ENCODE results near the gene NRP1. TPM values are rescaled to one million over a fixed set of nuclear protein-coding genes. Genes with fewer than 3 reads are reported as not detected.

NRP1 gene
- total RNA-seq, 1 experiment from 2014 or later: 3.0 TPM

DNA sequence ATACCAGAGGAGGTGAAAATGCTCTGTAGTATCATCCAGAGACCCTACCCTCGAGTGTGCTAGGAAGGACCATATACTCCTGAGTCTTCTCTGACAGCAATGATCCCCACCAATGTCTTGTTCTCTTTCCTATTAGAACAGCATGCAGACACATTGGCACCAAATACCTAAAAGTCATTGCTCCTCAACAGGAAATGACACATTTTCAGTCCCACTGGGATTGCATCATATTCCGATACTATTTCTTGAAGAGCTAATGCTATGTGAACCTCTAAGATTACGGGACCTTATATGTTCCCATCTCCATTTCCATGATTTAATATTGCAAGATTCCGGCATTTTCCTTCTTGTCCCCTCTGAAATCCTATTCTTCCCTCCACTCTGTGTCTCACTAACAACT is 177.4 kb downstream of the NRP1 start:
- TF ChIP-seq GABPB1 (CRISPR knock-in tag; IDR thresholded peaks at IDR 0.05): peak; percentile 59; the same call in 1 of the 2 replicates
- no peak for TF ChIP-seq HMGA2 (CRISPR knock-in tag; IDR thresholded peaks at IDR 0.05)
- TF ChIP-seq ZNF671 (CRISPR knock-in tag; IDR thresholded peaks at IDR 0.05): no peak
- Mint-ChIP-seq H3K27me3 (ENCODE audit: low read depth) (no peaks in the 10 kb centered on the region), H3K4me3 (no peak overlapping the region), H3K4me1 (peaks cover 21% of the 10 kb centered on the region), H3K9me3 (no peaks in the 10 kb centered on the region), H3K27ac (no peak overlapping the region), H3K36me3 (no peaks in the 10 kb centered on the region)
- no peak for DNase-seq (ENCODE audit: low spot score)
- CTCF ChIA-PET: interaction anchor here (0.8 kb wide), 1 partner anchor 41 kb away, joined by 3 read pairs; no protein-coding TSS in a partner anchor
- ATAC-seq: no peak
- POLR2A ChIA-PET: interaction anchor here (0.7 kb wide), 1 partner anchor 230 kb away, joined by 3 read pairs; no protein-coding TSS in a partner anchor

DNA sequence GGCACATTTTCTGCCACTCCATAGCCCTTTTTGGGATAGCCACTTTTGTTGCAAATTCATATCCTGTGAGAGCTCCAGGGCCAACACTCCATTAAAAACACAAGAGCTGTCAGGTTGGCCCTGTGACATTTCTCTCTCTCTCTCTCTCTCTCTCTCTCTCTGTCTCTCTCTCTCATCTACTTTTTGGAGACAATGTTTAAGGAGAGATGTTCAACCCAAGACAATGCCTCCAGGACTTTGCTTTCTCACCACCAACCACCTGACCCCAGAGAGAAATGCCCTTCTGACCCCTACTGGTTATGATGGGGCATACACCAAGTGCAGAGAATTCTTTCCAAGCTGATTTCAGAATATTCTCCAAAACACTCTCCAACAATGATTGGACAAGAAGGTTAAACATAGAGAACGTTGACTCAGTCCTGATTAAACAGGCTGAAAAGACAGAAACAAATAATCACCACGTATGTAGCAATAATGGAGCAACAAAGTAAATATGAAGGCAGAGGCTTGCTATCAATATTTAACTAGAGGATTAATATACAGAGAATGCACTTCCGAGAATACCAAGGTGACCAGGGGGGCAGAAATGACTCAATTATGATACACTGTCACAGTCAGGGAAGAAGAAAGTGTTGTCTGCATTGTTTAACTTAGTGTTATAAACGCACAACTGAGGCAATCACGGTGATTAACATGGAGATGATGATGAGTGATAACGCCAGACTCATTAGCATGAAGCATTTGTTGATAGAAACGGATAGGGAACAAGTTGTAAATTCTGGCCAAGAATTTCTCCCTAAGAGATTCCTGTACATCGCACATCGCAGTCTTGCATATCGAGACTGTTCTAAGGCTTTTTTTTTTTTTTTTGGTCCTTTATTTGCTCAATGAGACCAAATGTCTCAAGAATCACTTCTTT is 178.5 kb downstream of the NRP1 start:
- Mint-ChIP-seq H3K4me1 (peaks cover 21% of the 10 kb centered on the region), H3K27ac (no peak overlapping the region), H3K4me3 (no peak overlapping the region), H3K36me3 (no peaks in the 10 kb centered on the region), H3K27me3 (ENCODE audit: low read depth) (no peaks in the 10 kb centered on the region), H3K9me3 (no peaks in the 10 kb centered on the region)
- DNase-seq (ENCODE audit: low spot score) (no peak), ATAC-seq (peak; percentile 90)
- CTCF ChIA-PET: interaction anchor here (0.6 to 1.3 kb wide), 11 partner anchors 8 to 263 kb away, joined by 3 to 8 read pairs (median 4); no protein-coding TSS in a partner anchor
- TF ChIP-seq MXD4 (CRISPR knock-in tag; IDR thresholded peaks at IDR 0.05; ENCODE audit: borderline replicate concordance) (no peak), GABPB1 (CRISPR knock-in tag; IDR thresholded peaks at IDR 0.05) (peak; percentile 90), PRRX2 (CRISPR knock-in tag; IDR thresholded peaks at IDR 0.05) (no peak), ATF1 (CRISPR knock-in tag; IDR thresholded peaks at IDR 0.05) (no peak), KAT7 (CRISPR knock-in tag; IDR thresholded peaks at IDR 0.05; ENCODE audit: borderline replicate concordance) (no peak), ZNF671 (CRISPR knock-in tag; IDR thresholded peaks at IDR 0.05) (no peak), JUN (CRISPR knock-in tag; IDR thresholded peaks at IDR 0.05) (no peak), ZNF219 (CRISPR knock-in tag; IDR thresholded peaks at IDR 0.05; ENCODE audit: borderline replicate concordance) (no peak)
- TF ChIP-seq, protein P1, sequence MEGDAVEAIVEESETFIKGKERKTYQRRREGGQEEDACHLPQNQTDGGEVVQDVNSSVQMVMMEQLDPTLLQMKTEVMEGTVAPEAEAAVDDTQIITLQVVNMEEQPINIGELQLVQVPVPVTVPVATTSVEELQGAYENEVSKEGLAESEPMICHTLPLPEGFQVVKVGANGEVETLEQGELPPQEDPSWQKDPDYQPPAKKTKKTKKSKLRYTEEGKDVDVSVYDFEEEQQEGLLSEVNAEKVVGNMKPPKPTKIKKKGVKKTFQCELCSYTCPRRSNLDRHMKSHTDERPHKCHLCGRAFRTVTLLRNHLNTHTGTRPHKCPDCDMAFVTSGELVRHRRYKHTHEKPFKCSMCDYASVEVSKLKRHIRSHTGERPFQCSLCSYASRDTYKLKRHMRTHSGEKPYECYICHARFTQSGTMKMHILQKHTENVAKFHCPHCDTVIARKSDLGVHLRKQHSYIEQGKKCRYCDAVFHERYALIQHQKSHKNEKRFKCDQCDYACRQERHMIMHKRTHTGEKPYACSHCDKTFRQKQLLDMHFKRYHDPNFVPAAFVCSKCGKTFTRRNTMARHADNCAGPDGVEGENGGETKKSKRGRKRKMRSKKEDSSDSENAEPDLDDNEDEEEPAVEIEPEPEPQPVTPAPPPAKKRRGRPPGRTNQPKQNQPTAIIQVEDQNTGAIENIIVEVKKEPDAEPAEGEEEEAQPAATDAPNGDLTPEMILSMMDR (IDR thresholded peaks at IDR 0.05): 0 out of 2 replicates have a peak, but pooled peaks have one; percentile 35
- TF ChIP-seq, protein P2, sequence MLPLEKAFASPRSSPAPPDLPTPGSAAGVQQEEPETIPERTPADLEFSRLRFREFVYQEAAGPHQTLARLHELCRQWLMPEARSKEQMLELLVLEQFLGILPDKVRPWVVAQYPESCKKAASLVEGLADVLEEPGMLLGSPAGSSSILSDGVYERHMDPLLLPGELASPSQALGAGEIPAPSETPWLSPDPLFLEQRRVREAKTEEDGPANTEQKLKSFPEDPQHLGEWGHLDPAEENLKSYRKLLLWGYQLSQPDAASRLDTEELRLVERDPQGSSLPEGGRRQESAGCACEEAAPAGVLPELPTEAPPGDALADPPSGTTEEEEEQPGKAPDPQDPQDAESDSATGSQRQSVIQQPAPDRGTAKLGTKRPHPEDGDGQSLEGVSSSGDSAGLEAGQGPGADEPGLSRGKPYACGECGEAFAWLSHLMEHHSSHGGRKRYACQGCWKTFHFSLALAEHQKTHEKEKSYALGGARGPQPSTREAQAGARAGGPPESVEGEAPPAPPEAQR (CRISPR knock-in tag; IDR thresholded peaks at IDR 0.05): no peak
- TF ChIP-seq, protein P3, sequence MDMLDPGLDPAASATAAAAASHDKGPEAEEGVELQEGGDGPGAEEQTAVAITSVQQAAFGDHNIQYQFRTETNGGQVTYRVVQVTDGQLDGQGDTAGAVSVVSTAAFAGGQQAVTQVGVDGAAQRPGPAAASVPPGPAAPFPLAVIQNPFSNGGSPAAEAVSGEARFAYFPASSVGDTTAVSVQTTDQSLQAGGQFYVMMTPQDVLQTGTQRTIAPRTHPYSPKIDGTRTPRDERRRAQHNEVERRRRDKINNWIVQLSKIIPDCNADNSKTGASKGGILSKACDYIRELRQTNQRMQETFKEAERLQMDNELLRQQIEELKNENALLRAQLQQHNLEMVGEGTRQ (CRISPR knock-in tag; IDR thresholded peaks at IDR 0.05): 0 out of 2 replicates have a peak, but pooled peaks have one; percentile 21
- TF ChIP-seq, protein P4, sequence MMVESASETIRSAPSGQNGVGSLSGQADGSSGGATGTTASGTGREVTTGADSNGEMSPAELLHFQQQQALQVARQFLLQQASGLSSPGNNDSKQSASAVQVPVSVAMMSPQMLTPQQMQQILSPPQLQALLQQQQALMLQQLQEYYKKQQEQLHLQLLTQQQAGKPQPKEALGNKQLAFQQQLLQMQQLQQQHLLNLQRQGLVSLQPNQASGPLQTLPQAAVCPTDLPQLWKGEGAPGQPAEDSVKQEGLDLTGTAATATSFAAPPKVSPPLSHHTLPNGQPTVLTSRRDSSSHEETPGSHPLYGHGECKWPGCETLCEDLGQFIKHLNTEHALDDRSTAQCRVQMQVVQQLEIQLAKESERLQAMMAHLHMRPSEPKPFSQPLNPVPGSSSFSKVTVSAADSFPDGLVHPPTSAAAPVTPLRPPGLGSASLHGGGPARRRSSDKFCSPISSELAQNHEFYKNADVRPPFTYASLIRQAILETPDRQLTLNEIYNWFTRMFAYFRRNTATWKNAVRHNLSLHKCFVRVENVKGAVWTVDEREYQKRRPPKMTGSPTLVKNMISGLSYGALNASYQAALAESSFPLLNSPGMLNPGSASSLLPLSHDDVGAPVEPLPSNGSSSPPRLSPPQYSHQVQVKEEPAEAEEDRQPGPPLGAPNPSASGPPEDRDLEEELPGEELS (CRISPR knock-in tag; IDR thresholded peaks at IDR 0.05): no peak
- TF ChIP-seq, protein P5, sequence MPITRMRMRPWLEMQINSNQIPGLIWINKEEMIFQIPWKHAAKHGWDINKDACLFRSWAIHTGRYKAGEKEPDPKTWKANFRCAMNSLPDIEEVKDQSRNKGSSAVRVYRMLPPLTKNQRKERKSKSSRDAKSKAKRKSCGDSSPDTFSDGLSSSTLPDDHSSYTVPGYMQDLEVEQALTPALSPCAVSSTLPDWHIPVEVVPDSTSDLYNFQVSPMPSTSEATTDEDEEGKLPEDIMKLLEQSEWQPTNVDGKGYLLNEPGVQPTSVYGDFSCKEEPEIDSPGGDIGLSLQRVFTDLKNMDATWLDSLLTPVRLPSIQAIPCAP (CRISPR knock-in tag; IDR thresholded peaks at IDR 0.05): no peak
- POLR2A ChIA-PET: no interaction called here

All from WTC11 (cell line).